H1 (cell line): Measurements from ENCODE around the gene ARL11.

ENCODE experiments used
- ATF3 ChIP-seq: IDR thresholded peaks from 2 replicates; pipeline ENCODE4 v1.6.1; 2011; ENCODE audit warnings: low read depth, mild to moderate bottlenecking, low read length; ENCODE audit not compliant: insufficient read depth
- CTCF ChIP-seq, 3 experiments: IDR thresholded peaks; 1 replicate in 2 of 3; 2 replicates in 1 of 3; pipeline versions ENCODE4 v1.5.1 to v1.6.1; 2011; ENCODE audit warnings: low read length in 3 of 3, mild to moderate bottlenecking in 3 of 3, inconsistent platforms in 2 of 3, low read depth in 1 of 3, moderate library complexity in 1 of 3; ENCODE audit not compliant: insufficient read depth in 1 of 3; ENCODE audit errors: control extremely low read depth in 1 of 3
- EGR1 ChIP-seq: IDR thresholded peaks from 2 replicates; pipeline ENCODE4 v1.6.1; 2011; ENCODE audit warnings: low read depth, low read length, borderline replicate concordance
- EP300 ChIP-seq, 2 experiments: IDR thresholded peaks; 1 replicate in 1 of 2; 2 replicates in 1 of 2; pipeline ENCODE4 v1.6.1; 2011 to 2012; ENCODE audit warnings: low read depth in 2 of 2, low read length in 2 of 2, mild to moderate bottlenecking in 2 of 2, borderline replicate concordance in 1 of 2, inconsistent platforms in 1 of 2, moderate library complexity in 1 of 2
- MAFK ChIP-seq: IDR thresholded peaks from 2 replicates; pipeline ENCODE4 v1.6.1; 2012; ENCODE audit warnings: low read depth, mild to moderate bottlenecking, improper control_type of control experiment, low read length
- SIN3A ChIP-seq, 2 experiments: IDR thresholded peaks in 1 of 2; conservative IDR thresholded peaks in 1 of 2; 2 replicates each; pipeline ENCODE4 v1.6.1; 2011 to 2012; ENCODE audit warnings: low read length in 2 of 2, improper control_type of control experiment in 1 of 2, low read depth in 1 of 2, mild to moderate bottlenecking in 1 of 2
- USF2 ChIP-seq: IDR thresholded peaks from 2 replicates; pipeline ENCODE4 v1.6.1; 2011; ENCODE audit warnings: low read length, improper control_type of control experiment
- ZNF274 ChIP-seq: IDR thresholded peaks from 2 replicates; pipeline ENCODE4 v1.7.0; 2012; ENCODE audit warnings: low read length, borderline replicate concordance; ENCODE audit errors: extremely low read depth

GRCh38 chr13:49681842-49682435 lies 53.6 kb downstream of the ARL11 start:
- TF ChIP-seq EGR1: no peak
- no peak for TF ChIP-seq CTCF (IDR thresholded peaks at IDR 0.05; ENCODE audit: control extremely low read depth in 1 of 3, insufficient read depth in 1 of 3, low read depth in 1 of 3, low read length in 3 of 3)
- TF ChIP-seq USF2: no peak
- no peak for TF ChIP-seq ATF3
- TF ChIP-seq EP300 (IDR thresholded peaks at IDR 0.05; ENCODE audit: borderline replicate concordance in 1 of 2, low read depth in 2 of 2, low read length in 2 of 2): no peak
- TF ChIP-seq SIN3A (conservative IDR thresholded peaks at IDR 0.05 in 1 of 2, IDR thresholded peaks at IDR 0.05 in 1 of 2; ENCODE audit: low read depth in 1 of 2, low read length in 2 of 2): no peak
- TF ChIP-seq MAFK: no peak
- no peak for TF ChIP-seq ZNF274
